Naive thymus-derived CD4-positive, alpha-beta T cell (primary cell): ENCODE measurements around the gene C1orf50. TPM values are rescaled to one million over a fixed set of nuclear protein-coding genes. Genes with fewer than 3 reads are reported as not detected.
A peak's percentile ranks its signal among the peaks of the same experiment; 100 is the strongest.

Source experiments
- ATAC-seq: fragments of 150-1000 bp; cut with Tn5 transposase; 2 replicates; pipeline ENCODE4 v1.10.0; 2021; ENCODE audit warnings: mild to moderate bottlenecking, moderate library complexity
- CTCF ChIA-PET: fragments of 350-600 bp; sonication (Branson Sonifier 250); formaldehyde crosslinking; loops from one replicate; lab custom pipeline; 2021; ENCODE audit warnings: antibody characterized with exemption; lab: Charles Lee
- POLR2A ChIA-PET: fragments of 350-600 bp; sonication (Branson Sonifier 250); formaldehyde crosslinking; loops from one replicate; lab custom pipeline; 2021; ENCODE audit warnings: antibody characterized with exemption, inconsistent platforms; lab: Charles Lee
- DNase-seq, 9 donors: peaks; one replicate each; pipeline versions ENCODE4 v3.0.0 to v3.0.0-alpha.2; 2020 to 2022; ENCODE audit warnings: mixed read lengths in 1 of 9
- H3K27ac ChIP-seq: one replicate; pipeline ENCODE4 v1.7.0; 2013; ENCODE audit warnings: mild to moderate bottlenecking, low read depth, low read length, moderate library complexity
- H3K27me3 ChIP-seq, 2 donors: one replicate each; pipeline ENCODE4 v1.7.0; 2013; ENCODE audit warnings: low read length in 2 of 2, mild to moderate bottlenecking in 2 of 2, moderate library complexity in 2 of 2; ENCODE audit not compliant: control insufficient read depth in 2 of 2, insufficient read depth in 2 of 2
- H3K36me3 ChIP-seq, 3 experiments: 1 replicate in 2 of 3; 2 replicates in 1 of 3; pipeline ENCODE4 v1.7.0; 2013; ENCODE audit warnings: low read length in 3 of 3, mild to moderate bottlenecking in 3 of 3, moderate library complexity in 1 of 3; ENCODE audit not compliant: insufficient read depth in 3 of 3, control insufficient read depth in 2 of 3
- H3K4me1 ChIP-seq, 2 donors: one replicate each; pipeline ENCODE4 v1.7.0; 2013; ENCODE audit warnings: low read length in 2 of 2, mild to moderate bottlenecking in 2 of 2, moderate library complexity in 1 of 2; ENCODE audit not compliant: control insufficient read depth in 2 of 2, insufficient read depth in 2 of 2
- H3K4me3 ChIP-seq: 2 replicates; pipeline ENCODE4 v1.7.0; 2013; ENCODE audit warnings: mild to moderate bottlenecking, low read length
- H3K9me3 ChIP-seq, 3 experiments: 1 replicate in 2 of 3; 2 replicates in 1 of 3; pipeline ENCODE4 v1.7.0; 2013; ENCODE audit warnings: low read length in 3 of 3; ENCODE audit not compliant: control insufficient read depth in 2 of 3
- H3K27ac Mint-ChIP-seq, 9 donors: one replicate each; pipeline ENCODE4 v1.8.0; 2020 to 2022; ENCODE audit warnings: mixed read lengths in 9 of 9, mild to moderate bottlenecking in 8 of 9, moderate library complexity in 5 of 9, inconsistent platforms in 2 of 9
- H3K27me3 Mint-ChIP-seq, 5 donors: one replicate each; pipeline ENCODE4 v1.8.0; 2021 to 2022; ENCODE audit warnings: mixed read lengths in 5 of 5, mild to moderate bottlenecking in 1 of 5
- H3K36me3 Mint-ChIP-seq, 5 donors: one replicate each; pipeline ENCODE4 v1.8.0; 2020 to 2022; ENCODE audit warnings: mixed read lengths in 5 of 5, mild to moderate bottlenecking in 3 of 5, inconsistent platforms in 1 of 5
- H3K4me1 Mint-ChIP-seq, 7 donors: one replicate each; pipeline ENCODE4 v1.8.0; 2020 to 2022; ENCODE audit warnings: mixed read lengths in 7 of 7, mild to moderate bottlenecking in 3 of 7, inconsistent platforms in 1 of 7
- H3K4me3 Mint-ChIP-seq, 10 donors: one replicate each; pipeline ENCODE4 v1.8.0; 2020 to 2022; ENCODE audit warnings: mild to moderate bottlenecking in 10 of 10, mixed read lengths in 10 of 10, moderate library complexity in 6 of 10, inconsistent platforms in 2 of 10
- H3K9me3 Mint-ChIP-seq, 11 donors: one replicate each; pipeline ENCODE4 v1.8.0; 2020 to 2022; ENCODE audit warnings: mixed read lengths in 11 of 11, mild to moderate bottlenecking in 4 of 11, inconsistent platforms in 1 of 11, moderate library complexity in 1 of 11
- intact Hi-C, 2 donors: fragments of 100-400 bp; cut with micrococcal nuclease; formaldehyde crosslinking; loops; one replicate each; pipeline ENCODE4 v1.15.1; 2023
- polyA plus RNA-seq, 2 donors: library from polyadenylated mRNA; unstranded; fragments of 300-500 nt; fragmentation: Illumina TruSeq; gene quantifications; one replicate each; pipeline ENCODE4 v1.2.3, GENCODE V29; 2021
- total RNA-seq, 6 experiments: library from RNA in 5 of 6; stranded (reverse) in 5 of 6; gene quantifications; 1 replicate in 5 of 6; 2 replicates in 1 of 6; pipeline ENCODE4 v1.2.3 and lab custom pipeline; 2021 to 2026

The C1orf50 gene
- total and polyA plus RNA-seq, 7 experiments from 2014 or later, result 3.4 to 20.8 (median 14.2) TPM

DNA sequence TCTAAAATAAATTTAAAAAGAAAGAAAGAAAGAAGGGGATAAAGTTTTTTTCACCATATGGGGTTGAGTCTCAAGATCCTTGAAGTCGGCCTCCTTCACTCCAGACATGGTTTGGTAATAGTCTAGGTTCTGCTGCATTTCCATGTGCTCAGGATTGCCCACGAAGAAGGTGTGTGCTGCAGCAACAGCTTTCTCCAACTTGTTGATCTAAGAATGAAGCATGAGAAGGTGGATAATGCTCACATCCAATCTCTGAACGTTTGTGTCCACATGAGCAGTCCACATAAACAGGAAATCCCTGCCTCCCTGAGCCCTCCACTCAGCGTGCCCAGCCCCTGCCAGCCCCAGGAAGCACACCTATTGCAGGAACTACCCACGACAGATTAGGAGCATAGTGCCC, 4.8 kb upstream of the C1orf50 start:
- peak overlapping the region in 2 of 9 donors; percentile 17 to 23 for H3K27ac Mint-ChIP-seq
- ChIA-PET CTCF (interaction anchor here (0.8 kb wide), 1 partner anchor 18 kb away, joined by 3 read pairs; no protein-coding TSS in a partner anchor), POLR2A (interaction anchor here (0.6 to 0.9 kb wide), 5 partner anchors 65 to 928 kb away, joined by 3 to 8 read pairs (median 3); partner anchors contain the start of gene ZNF691)

GRCh38 chr1:42765269-42765668, 1.8 kb upstream of the C1orf50 start:
- intact Hi-C loops, result no loop called here
- H3K36me3 Mint-ChIP-seq, result peaks cover 0 to 7% (median 0%) of the 10 kb centered on the region in 5 donors
- peaks cover 0 to 5% (median 4%) of the 10 kb centered on the region in 3 experiments for H3K36me3 ChIP-seq
- ATAC-seq, result no peak
- H3K4me3 ChIP-seq, result peak overlapping the region; percentile 91
- H3K27ac ChIP-seq, result no peak overlapping the region
- H3K9me3 ChIP-seq, result no peaks in the 10 kb centered on the region
- DNase-seq, result no peak
- H3K4me1 ChIP-seq, result peaks cover 24 to 30% of the 10 kb centered on the region in 2 donors
- ChIA-PET CTCF (interaction anchor here (1.2 to 1.5 kb wide), 2 partner anchors 18 to 159 kb away, joined by 3 read pairs; no protein-coding TSS in a partner anchor), POLR2A (interaction anchor here (0.7 to 4.5 kb wide), 5 partner anchors 51 to 308 kb away, joined by 3 to 50 read pairs (median 37); partner anchors contain the start of genes CCDC30, ERMAP, SVBP and YBX1)
- no peak overlapping the region for H3K27ac Mint-ChIP-seq
- no peaks in the 10 kb centered on the region for H3K27me3 Mint-ChIP-seq
- H3K4me1 Mint-ChIP-seq, result peaks cover 10 to 37% (median 23%) of the 10 kb centered on the region in 7 donors
- H3K4me3 Mint-ChIP-seq, result no peak overlapping the region
- H3K27me3 ChIP-seq, result no peaks in the 10 kb centered on the region
- no peaks in the 10 kb centered on the region for H3K9me3 Mint-ChIP-seq

More for the DNA sequence above, 4.8 kb upstream of the C1orf50 start:
- Mint-ChIP-seq H3K36me3 (peaks cover 0 to 12% (median 5%) of the 10 kb centered on the region in 5 donors), H3K9me3 (no peaks in the 10 kb centered on the region), H3K4me3 (no peak overlapping the region), H3K27me3 (no peaks in the 10 kb centered on the region), H3K4me1 (peaks cover under 1 to 10% (median 7%) of the 10 kb centered on the region in 7 donors)
- ATAC-seq (no peak), DNase-seq (no peak)
- Histone ChIP-seq H3K4me1 (peaks cover 12 to 13% of the 10 kb centered on the region in 2 donors), H3K27me3 (no peaks in the 10 kb centered on the region), H3K4me3 (no peak overlapping the region), H3K36me3 (peaks cover 7 to 24% (median 11%) of the 10 kb centered on the region in 3 experiments), H3K9me3 (no peaks in the 10 kb centered on the region), H3K27ac (no peak overlapping the region)
- intact Hi-C loops, result no loop called here

DNA sequence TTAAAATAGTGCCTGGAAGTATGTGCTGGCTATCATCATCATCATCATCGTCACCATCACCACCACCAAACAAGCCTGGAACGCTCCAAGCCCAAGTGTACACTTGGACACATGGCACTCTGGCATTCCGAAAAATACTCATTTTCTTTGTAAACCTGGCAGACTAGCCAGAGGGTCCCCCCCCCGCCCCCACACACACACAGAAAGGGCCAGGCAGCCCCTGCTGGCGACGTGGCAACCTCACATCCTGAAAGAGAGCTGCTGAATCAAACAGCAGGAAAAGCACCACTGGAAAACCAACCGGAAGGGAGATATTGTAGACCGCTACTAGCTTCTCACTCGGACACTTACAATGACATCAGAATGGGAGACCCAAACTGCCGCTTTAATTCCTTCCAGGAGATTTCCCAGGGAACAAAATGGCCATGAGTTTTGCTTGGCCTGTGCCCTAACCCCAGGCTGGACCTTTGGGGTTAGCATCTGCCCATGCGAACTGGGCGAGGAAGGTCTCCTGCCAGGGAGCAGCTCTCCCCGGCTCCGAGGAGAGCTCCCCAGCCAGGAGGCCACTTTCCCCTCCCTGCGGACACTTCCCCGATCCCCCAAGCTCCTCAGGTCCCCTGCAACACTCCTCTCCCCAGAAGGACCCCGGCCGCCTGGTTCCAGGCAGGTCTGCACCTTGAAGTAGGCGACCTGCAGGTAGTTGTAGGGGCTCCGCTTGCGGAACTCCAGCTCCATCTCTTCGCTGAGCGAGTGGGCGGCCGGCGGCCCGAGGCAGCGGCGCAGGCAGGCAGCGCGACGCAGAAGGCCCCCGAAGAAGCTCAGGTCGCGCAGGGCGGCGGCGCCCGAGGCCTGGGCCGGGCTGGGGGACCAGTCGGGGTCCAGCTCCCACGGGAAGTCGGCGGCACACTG, 963 bp upstream of the C1orf50 start:
- H3K4me3 ChIP-seq, result peak overlapping the region; percentile 91
- Mint-ChIP-seq H3K4me1 (peaks cover 18 to 45% (median 30%) of the 10 kb centered on the region in 7 donors), H3K27me3 (no peaks in the 10 kb centered on the region), H3K9me3 (no peaks in the 10 kb centered on the region), H3K36me3 (peaks cover 0 to 13% (median 0%) of the 10 kb centered on the region in 5 donors), H3K4me3 (no peak overlapping the region), H3K27ac (peak overlapping the region in 2 of 9 donors; percentile 14 to 92)
- DNase-seq (peak in 6 of 9 donors; percentile 10 to 71 (median 22)), ATAC-seq (peak; percentile 0)
- ChIA-PET POLR2A (interaction anchor here (0.6 to 4.5 kb wide), 26 partner anchors 9 to 862 kb away, joined by 3 to 50 read pairs (median 4); partner anchors contain the start of genes CCDC30, ERMAP, PPCS and PPIH), CTCF (interaction anchor here (0.7 to 2.4 kb wide), 7 partner anchors 9 to 309 kb away, joined by 3 to 9 read pairs (median 3); no protein-coding TSS in a partner anchor)
- H3K27me3 ChIP-seq, result no peaks in the 10 kb centered on the region
- H3K4me1 ChIP-seq, result peaks cover 24 to 35% of the 10 kb centered on the region in 2 donors
- no peaks in the 10 kb centered on the region for H3K9me3 ChIP-seq
- peak overlapping the region; percentile 77 for H3K27ac ChIP-seq
- intact Hi-C loops, result loop anchor here in 1 of 2 donors (2.0 kb wide), 2 partner anchors 159 to 431 kb away; partner anchors contain the start of gene FOXJ3
- H3K36me3 ChIP-seq, result peaks cover 0 to 5% (median 4%) of the 10 kb centered on the region in 3 experiments

DNA sequence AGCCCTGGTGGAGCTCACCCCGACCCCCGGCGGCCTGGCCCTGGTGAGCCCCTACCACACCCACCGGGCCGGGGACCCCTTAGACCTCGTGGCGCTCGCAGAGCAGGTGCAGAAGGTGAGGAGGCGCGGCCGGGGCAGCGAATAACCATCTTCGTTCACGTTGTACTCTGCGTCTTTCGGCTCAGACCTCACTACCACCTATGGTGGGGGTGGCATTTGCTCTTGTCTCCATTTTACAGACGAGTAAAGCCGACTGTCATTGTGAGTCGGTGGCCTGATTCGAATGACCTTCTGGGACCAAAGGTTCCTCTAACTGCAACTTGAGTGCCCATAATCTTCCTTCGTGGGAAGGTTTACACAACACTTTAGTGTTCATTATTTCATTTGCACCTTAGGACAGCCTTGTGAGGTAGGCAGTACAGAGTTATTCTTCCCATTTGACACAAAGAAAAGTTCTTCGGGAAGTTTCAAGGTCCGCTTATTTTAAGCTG, 506 bp downstream of the C1orf50 start:
- Mint-ChIP-seq H3K4me3 (peak overlapping the region in 1 of 10 donors; percentile 92), H3K9me3 (no peaks in the 10 kb centered on the region), H3K27ac (peak overlapping the region in 8 of 9 donors; percentile 70 to 96 (median 92)), H3K4me1 (peaks cover 25 to 51% (median 33%) of the 10 kb centered on the region in 7 donors), H3K27me3 (no peaks in the 10 kb centered on the region), H3K36me3 (peaks cover 0 to 14% (median 0%) of the 10 kb centered on the region in 5 donors)
- Histone ChIP-seq H3K9me3 (no peaks in the 10 kb centered on the region), H3K36me3 (peaks cover 0 to 5% (median 0%) of the 10 kb centered on the region in 3 experiments), H3K4me3 (peak overlapping the region; percentile 91), H3K4me1 (peaks cover 28 to 35% of the 10 kb centered on the region in 2 donors), H3K27me3 (no peaks in the 10 kb centered on the region), H3K27ac (peak overlapping the region; percentile 84)
- DNase-seq (no peak), ATAC-seq (peak; percentile 8)
- ChIA-PET CTCF (interaction anchor here (0.6 to 2.4 kb wide), 7 partner anchors 10 to 307 kb away, joined by 3 to 9 read pairs (median 3); no protein-coding TSS in a partner anchor), POLR2A (interaction anchor here (0.8 to 4.5 kb wide), 17 partner anchors 9 to 310 kb away, joined by 3 to 50 read pairs (median 8); partner anchors contain the start of genes CCDC30, ERMAP, PPCS and PPIH)
- intact Hi-C loops, result loop anchor here (1.0 to 2.0 kb wide), 15 partner anchors 18 to 1207 kb away; partner anchors contain the start of genes CFAP57 (in 2 of the 2), EBNA1BP2 (in 2 of the 2), FOXJ3 (in 2 of the 2) and PPCS (in 2 of the 2)

DNA sequence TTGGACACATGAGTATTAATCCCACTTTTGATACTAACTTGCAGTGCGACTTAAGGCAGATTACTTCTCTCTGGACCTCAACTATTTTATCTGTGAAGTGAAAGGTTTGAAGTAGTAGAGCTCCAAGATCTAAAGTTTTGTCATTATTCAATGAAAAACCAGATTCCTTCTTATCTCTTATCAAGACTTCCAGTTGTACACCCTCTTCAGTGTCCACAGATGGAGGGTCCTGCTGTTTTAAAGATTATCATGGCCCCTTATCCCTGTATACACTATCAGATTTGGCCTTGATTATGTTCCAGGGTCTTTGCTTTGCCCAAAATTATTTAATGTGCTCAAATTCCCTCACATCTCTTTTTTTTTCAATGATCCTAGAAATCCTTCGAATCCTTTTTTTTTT, 1.1 kb downstream of the C1orf50 start:
- H3K36me3 ChIP-seq, result peaks cover 0 to 5% (median 0%) of the 10 kb centered on the region in 3 experiments
- no peaks in the 10 kb centered on the region for H3K27me3 ChIP-seq
- intact Hi-C loops, result no loop called here
- peaks cover 0 to 17% (median 3%) of the 10 kb centered on the region in 5 donors for H3K36me3 Mint-ChIP-seq
- ATAC-seq (no peak), DNase-seq (no peak)
- peak overlapping the region in 2 of 10 donors; percentile 25 to 92 for H3K4me3 Mint-ChIP-seq
- H3K9me3 ChIP-seq, result no peaks in the 10 kb centered on the region
- H3K27me3 Mint-ChIP-seq, result no peaks in the 10 kb centered on the region
- peaks cover 28 to 35% of the 10 kb centered on the region in 2 donors for H3K4me1 ChIP-seq
- no peaks in the 10 kb centered on the region for H3K9me3 Mint-ChIP-seq
- peak overlapping the region in 5 of 9 donors; percentile 70 to 96 (median 90) for H3K27ac Mint-ChIP-seq
- H3K4me1 Mint-ChIP-seq, result peaks cover 26 to 53% (median 38%) of the 10 kb centered on the region in 7 donors
- POLR2A ChIA-PET, result interaction anchor here (1.8 to 4.5 kb wide), 5 partner anchors 15 to 86 kb away, joined by 7 to 50 read pairs (median 37); partner anchors contain the start of genes ERMAP, SVBP, TMEM269 and YBX1
- peak overlapping the region; percentile 84 for H3K27ac ChIP-seq
- CTCF ChIA-PET, result interaction anchor here (0.6 to 2.4 kb wide), 3 partner anchors 10 to 305 kb away, joined by 3 to 9 read pairs (median 5); no protein-coding TSS in a partner anchor
- peak overlapping the region; percentile 91 for H3K4me3 ChIP-seq
